Panc1 (cell line): ENCODE measurements around the gene PHF20. TPM values are rescaled to one million over a fixed set of nuclear protein-coding genes. Genes with fewer than 3 reads are reported as not detected.
A peak's percentile ranks its signal among the peaks of the same experiment; 100 is the strongest.

ENCODE experiments used
- ATAC-seq: fragments of 200-7000 bp; cut with Tn5 transposase; 2 replicates; pipeline ENCODE4 v1.9.1; 2020; ENCODE audit warnings: mild to moderate bottlenecking, moderate library complexity
- BruUV-seq: library from RNA; stranded (reverse); fragments of 400-500 nt; replicated peaks from 2 replicates; lab custom pipeline; 2021; lab: Mats Ljungman, UMichigan
- CTCF ChIA-PET: fragments of 300-600 bp; sonication (Branson Sonifier 250); formaldehyde crosslinking; loops from one replicate; lab custom pipeline; 2022; ENCODE audit warnings: antibody characterized with exemption; lab: Charles Lee
- POLR2A ChIA-PET: fragments of 300-600 bp; sonication (Branson Sonifier 250); formaldehyde crosslinking; loops from one replicate; lab custom pipeline; 2022; ENCODE audit warnings: antibody characterized with exemption; lab: Charles Lee
- DNase-seq: peaks from one replicate; pipeline ENCODE4 v3.0.0-alpha.2; 2010; ENCODE audit warnings: low read depth, low spot score
- H3K27ac ChIP-seq: 2 replicates; pipeline ENCODE4 v1.5.1; 2011; ENCODE audit warnings: mild to moderate bottlenecking, low read length, inconsistent platforms
- H3K27me3 ChIP-seq: fragments of 200-500 bp; sonication (Bioruptor generic); 2 replicates; pipeline ENCODE4 v1.6.0; 2014; ENCODE audit warnings: low read length, inconsistent platforms; ENCODE audit not compliant: control insufficient read depth, insufficient read depth
- H3K36me3 ChIP-seq: fragments of 200-500 bp; sonication (Bioruptor generic); 2 replicates; pipeline ENCODE4 v1.5.1; 2014; ENCODE audit warnings: inconsistent platforms, mild to moderate bottlenecking, low read length, moderate library complexity; ENCODE audit not compliant: control insufficient read depth, insufficient read depth
- H3K4me1 ChIP-seq: 2 replicates; pipeline ENCODE4 v1.5.1; 2011; ENCODE audit warnings: inconsistent platforms, mild to moderate bottlenecking, low read length, moderate library complexity; ENCODE audit not compliant: control insufficient read depth, insufficient read depth
- H3K4me3 ChIP-seq, 2 experiments: 2 replicates each; pipeline ENCODE4 v1.5.1; 2011 to 2012; ENCODE audit warnings: low read depth in 2 of 2, low read length in 2 of 2, mild to moderate bottlenecking in 2 of 2, inconsistent platforms in 1 of 2, moderate library complexity in 1 of 2
- H3K9me3 ChIP-seq: fragments of 200-500 bp; sonication (Bioruptor generic); 2 replicates; pipeline ENCODE4 v1.5.1; 2014; ENCODE audit warnings: low read depth, mild to moderate bottlenecking, inconsistent platforms, low read length, moderate library complexity; ENCODE audit not compliant: control insufficient read depth, insufficient read depth
- POLR2AphosphoS5 ChIP-seq: IDR thresholded peaks from 2 replicates; pipeline ENCODE4 v1.6.1; 2012; ENCODE audit warnings: mild to moderate bottlenecking, low read depth, low read length, moderate library complexity
- SIN3A ChIP-seq: IDR thresholded peaks from 2 replicates; pipeline ENCODE4 v1.6.1; 2012; ENCODE audit warnings: low read depth, mild to moderate bottlenecking, low read length, moderate library complexity, borderline replicate concordance; ENCODE audit not compliant: insufficient read depth
- TCF7L2 ChIP-seq: IDR thresholded peaks from 2 replicates; pipeline ENCODE4 v1.6.1; 2011; ENCODE audit warnings: mild to moderate bottlenecking, low read depth, low read length, inconsistent platforms
- in situ Hi-C: cut with HindIII; loops from 2 replicates; pipeline ENCODE4 v1.10.0; 2016; ENCODE audit warnings: low sequenced_read_pairs, low pct_unique_long_range_greater_than_20kb
- intact Hi-C: fragments of 100-400 bp; cut with micrococcal nuclease; formaldehyde crosslinking; loops from one replicate; pipeline ENCODE4 v1.10.0; 2022; ENCODE audit not compliant: unreplicated experiment
- total RNA-seq: library from RNA; stranded (reverse); gene quantifications from one replicate; pipeline ENCODE4 v1.2.1, GENCODE V29; 2021; ENCODE audit not compliant: unreplicated experiment
- TF ChIP-seq, protein P1 (sequence below): fragments of 450-650 bp; IDR thresholded peaks from 2 replicates; pipeline ENCODE4 v1.5.1; 2017; ENCODE audit warnings: mild to moderate bottlenecking
- TF ChIP-seq, protein P2 (sequence below), 2 experiments: IDR thresholded peaks; 2 replicates each; pipeline ENCODE4 v1.6.1; 2011 to 2012; ENCODE audit warnings: low read depth in 2 of 2, control low read depth in 1 of 2, low read length in 1 of 2, mild to moderate bottlenecking in 1 of 2, moderate library complexity in 1 of 2; ENCODE audit not compliant: insufficient read depth in 1 of 2

PHF20 gene
- total RNA-seq, 1 experiment from 2014 or later, result 51.5 TPM

DNA sequence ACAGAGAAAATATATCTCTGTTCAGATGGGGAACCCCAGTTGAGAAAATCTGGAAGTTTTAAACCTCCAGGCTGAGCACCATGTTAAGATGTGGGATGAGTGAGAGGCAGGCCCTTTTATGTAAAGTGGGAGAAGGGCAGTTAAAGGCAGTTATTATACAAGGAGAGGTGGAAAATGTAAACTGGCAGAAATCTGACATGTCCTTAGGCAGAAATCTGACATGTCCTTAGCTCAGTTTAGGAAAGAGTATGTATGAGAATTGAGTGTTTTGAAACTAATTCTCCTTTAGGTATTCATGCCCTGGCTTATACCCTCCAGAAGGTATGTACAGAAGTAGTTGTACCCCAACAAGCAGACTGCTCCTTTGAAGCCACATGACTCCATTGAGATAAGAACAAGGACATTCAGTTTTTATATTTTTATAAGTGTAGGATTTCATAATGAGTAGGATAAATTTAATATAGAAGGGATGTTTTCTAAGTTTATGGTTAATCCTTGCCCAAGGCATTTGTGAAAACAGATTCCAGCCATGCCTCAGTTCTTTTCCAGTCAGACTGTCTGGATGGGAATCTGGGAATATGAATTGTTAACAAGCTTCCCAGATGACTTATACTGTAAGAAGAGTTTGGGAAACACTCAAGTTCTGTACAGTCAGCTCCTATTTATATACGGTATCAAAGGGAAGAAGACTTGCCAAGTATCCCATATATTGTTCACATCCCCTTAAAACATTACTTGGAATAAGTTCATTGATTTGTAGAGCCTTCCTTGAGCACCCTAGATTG lies 94.8 kb downstream of the PHF20 start:
- no peaks in the 10 kb centered on the region; the same call in 1 of the 2 replicates for H3K36me3 ChIP-seq
- no peaks in the 10 kb centered on the region for H3K9me3 ChIP-seq
- CTCF ChIA-PET, result no interaction called here
- POLR2A ChIA-PET, result interaction anchor here (0.7 kb wide), 1 partner anchor 20 kb away, joined by 3 read pairs; no protein-coding TSS in a partner anchor
- no TSS peak for BruUV-seq
- no peaks in the 10 kb centered on the region for H3K27me3 ChIP-seq
- ATAC-seq (no peak), DNase-seq (no peak)
- in situ Hi-C loops, result no loop called here
- peaks cover 13% of the 10 kb centered on the region for H3K4me1 ChIP-seq
- intact Hi-C loops, result no loop called here
- no peak overlapping the region for H3K4me3 ChIP-seq
- TF ChIP-seq, protein P1, sequence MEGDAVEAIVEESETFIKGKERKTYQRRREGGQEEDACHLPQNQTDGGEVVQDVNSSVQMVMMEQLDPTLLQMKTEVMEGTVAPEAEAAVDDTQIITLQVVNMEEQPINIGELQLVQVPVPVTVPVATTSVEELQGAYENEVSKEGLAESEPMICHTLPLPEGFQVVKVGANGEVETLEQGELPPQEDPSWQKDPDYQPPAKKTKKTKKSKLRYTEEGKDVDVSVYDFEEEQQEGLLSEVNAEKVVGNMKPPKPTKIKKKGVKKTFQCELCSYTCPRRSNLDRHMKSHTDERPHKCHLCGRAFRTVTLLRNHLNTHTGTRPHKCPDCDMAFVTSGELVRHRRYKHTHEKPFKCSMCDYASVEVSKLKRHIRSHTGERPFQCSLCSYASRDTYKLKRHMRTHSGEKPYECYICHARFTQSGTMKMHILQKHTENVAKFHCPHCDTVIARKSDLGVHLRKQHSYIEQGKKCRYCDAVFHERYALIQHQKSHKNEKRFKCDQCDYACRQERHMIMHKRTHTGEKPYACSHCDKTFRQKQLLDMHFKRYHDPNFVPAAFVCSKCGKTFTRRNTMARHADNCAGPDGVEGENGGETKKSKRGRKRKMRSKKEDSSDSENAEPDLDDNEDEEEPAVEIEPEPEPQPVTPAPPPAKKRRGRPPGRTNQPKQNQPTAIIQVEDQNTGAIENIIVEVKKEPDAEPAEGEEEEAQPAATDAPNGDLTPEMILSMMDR, result no peak
- TF ChIP-seq SIN3A, result no peak
- TF ChIP-seq TCF7L2, result no peak
- TF ChIP-seq POLR2AphosphoS5, result no peak
- TF ChIP-seq, protein P2, sequence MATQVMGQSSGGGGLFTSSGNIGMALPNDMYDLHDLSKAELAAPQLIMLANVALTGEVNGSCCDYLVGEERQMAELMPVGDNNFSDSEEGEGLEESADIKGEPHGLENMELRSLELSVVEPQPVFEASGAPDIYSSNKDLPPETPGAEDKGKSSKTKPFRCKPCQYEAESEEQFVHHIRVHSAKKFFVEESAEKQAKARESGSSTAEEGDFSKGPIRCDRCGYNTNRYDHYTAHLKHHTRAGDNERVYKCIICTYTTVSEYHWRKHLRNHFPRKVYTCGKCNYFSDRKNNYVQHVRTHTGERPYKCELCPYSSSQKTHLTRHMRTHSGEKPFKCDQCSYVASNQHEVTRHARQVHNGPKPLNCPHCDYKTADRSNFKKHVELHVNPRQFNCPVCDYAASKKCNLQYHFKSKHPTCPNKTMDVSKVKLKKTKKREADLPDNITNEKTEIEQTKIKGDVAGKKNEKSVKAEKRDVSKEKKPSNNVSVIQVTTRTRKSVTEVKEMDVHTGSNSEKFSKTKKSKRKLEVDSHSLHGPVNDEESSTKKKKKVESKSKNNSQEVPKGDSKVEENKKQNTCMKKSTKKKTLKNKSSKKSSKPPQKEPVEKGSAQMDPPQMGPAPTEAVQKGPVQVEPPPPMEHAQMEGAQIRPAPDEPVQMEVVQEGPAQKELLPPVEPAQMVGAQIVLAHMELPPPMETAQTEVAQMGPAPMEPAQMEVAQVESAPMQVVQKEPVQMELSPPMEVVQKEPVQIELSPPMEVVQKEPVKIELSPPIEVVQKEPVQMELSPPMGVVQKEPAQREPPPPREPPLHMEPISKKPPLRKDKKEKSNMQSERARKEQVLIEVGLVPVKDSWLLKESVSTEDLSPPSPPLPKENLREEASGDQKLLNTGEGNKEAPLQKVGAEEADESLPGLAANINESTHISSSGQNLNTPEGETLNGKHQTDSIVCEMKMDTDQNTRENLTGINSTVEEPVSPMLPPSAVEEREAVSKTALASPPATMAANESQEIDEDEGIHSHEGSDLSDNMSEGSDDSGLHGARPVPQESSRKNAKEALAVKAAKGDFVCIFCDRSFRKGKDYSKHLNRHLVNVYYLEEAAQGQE (IDR thresholded peaks at IDR 0.05; ENCODE audit: insufficient read depth in 1 of 2, low read depth in 2 of 2, low read length in 1 of 2), result no peak
- no peak overlapping the region for H3K27ac ChIP-seq

DNA sequence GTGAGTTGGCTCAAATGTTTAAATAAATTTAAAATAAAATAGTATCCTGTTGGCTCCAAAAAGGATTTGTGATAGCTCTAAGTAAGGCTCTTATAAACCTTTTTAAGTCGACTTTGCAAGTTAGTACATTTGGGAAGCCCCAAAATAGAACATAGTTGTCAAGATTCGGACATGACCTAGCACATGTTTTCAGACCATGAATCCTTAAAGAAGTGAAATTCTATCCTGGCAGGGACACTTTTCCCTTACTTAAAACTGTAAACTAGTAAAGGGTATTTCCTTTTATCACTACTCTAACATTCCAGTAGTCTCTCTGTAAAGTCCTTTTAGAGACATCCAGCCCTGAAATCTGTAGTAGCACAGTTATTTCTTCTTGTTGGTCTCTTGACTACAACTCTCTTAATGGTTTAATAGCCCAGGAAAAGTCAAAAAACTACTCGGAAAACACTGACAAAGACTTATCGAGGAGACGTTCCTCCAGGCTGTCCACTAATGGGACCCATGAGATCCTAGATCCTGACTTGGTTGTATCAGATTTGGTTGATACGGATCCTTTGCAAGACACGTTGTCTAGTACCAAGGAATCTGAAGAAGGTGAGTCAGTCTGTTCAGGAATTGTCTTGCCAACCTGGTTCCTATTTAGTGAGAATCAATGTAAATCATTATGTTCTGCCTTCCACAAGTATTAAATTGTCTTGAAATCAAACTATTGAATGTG lies 98.9 kb downstream of the PHF20 start:
- BruUV-seq, result no TSS peak
- TF ChIP-seq SIN3A (no peak), POLR2AphosphoS5 (no peak), TCF7L2 (no peak)
- TF ChIP-seq, protein P2 (IDR thresholded peaks at IDR 0.05; ENCODE audit: insufficient read depth in 1 of 2, low read depth in 2 of 2, low read length in 1 of 2), result no peak
- TF ChIP-seq, protein P1, result no peak
- peak; percentile 72 for ATAC-seq
- in situ Hi-C loops, result no loop called here
- POLR2A ChIA-PET, result interaction anchor here (1.2 kb wide), 1 partner anchor 128 kb away, joined by 4 read pairs; the partner anchor contains the start of gene RBM39
- peak; percentile 35 for DNase-seq
- Histone ChIP-seq H3K27me3 (no peaks in the 10 kb centered on the region), H3K27ac (peak overlapping the region; percentile 82), H3K4me3 (peak overlapping the region in 1 of 2 experiments; percentile 12; a peak in 1 of 4 replicates), H3K4me1 (peaks cover 18% of the 10 kb centered on the region), H3K36me3 (peaks cover 2% of the 10 kb centered on the region; the same call in 1 of the 2 replicates), H3K9me3 (no peaks in the 10 kb centered on the region)
- intact Hi-C loops, result no loop called here
- CTCF ChIA-PET, result no interaction called here
